ENCODE results near the gene CKMT2. TPM values are rescaled to one million over a fixed set of nuclear protein-coding genes. Genes with fewer than 3 reads are reported as not detected.

CKMT2 gene
- total and polyA plus RNA-seq, 2 experiments from 2014 or later = 2.9 to 8.2 TPM

DNA sequence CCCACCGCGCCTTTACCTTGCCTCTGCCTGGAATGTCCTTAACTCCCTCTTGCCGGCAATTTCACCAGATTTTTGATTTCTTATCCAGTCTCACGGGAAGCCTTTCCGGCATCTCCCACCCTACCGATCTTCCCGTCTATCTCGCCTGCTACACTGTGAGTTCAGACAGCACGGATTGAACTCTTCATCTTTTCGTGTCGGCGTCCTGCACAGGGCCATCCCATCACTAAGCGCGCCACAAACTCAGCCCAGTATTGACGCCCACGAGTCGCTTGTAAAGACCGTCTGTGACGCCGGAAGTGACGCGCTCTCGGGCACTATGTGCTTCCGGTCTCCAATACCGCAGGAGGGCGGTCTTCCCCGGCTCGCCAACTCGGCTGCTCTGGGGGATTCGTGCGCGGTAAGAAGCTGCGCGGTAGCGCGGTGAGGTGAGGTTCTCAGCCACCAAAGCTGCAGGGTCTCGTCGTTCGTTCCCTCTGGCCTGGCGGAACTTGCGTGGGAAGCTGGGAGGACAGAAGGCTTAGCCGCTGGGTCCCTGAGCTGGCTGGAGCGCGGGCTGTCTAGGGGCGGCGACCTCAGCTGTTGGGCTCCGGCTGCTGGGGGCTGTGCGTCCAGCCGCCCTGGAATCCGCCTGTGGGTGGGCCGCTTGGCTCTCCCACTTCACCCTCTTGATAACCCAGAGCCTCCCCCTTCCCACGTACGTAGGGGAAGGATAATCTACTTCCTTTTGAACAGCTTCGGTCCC is 68.3 kb downstream of the CKMT2 start, which contains the start of gene ZCCHC9:
Gene ZCCHC9 (plus strand): TSS at position 317 of the 745 bp plus-strand sequence. CDS start 3,171 bp downstream, outside the sequence.
- Histone ChIP-seq H3K27ac (ENCODE audit: low read depth) (peak within 1 kb of the TSS; percentile 84), H3K4me3 (peak within 1 kb of the TSS; percentile 65), H3K4me2 (peak within 1 kb of the TSS; percentile 89), H3K27me3 (ENCODE audit: insufficient read depth) (no peaks in the 10 kb centered on the region), H4K20me1 (replicated peaks; ENCODE audit: insufficient read depth) (no peaks in the 10 kb centered on the region), H3K36me3 (ENCODE audit: insufficient read depth) (no peaks in the 10 kb centered on the region), H3K9me2 (ENCODE audit: insufficient read depth) (no peaks in the 10 kb centered on the region), H2AFZ (peak within 1 kb of the TSS; percentile 88; the same call in 1 of the 2 replicates), H3K4me1 (ENCODE audit: insufficient read depth) (peaks cover 9% of the 10 kb centered on the region; the same call in 1 of the 2 replicates), H3K79me2 (replicated peaks; ENCODE audit: insufficient read depth) (peaks cover 59% of the 10 kb centered on the region), H3F3A (replicated peaks; ENCODE audit: low read depth) (no peaks in the 10 kb centered on the region)
- Mint-ChIP-seq H3K9me3 (no peaks in the 10 kb centered on the region), H3K27ac (peak within 1 kb of the TSS; percentile 98), H3K27me3 (ENCODE audit: insufficient read depth, low read depth, poor library complexity) (no peaks in the 10 kb centered on the region), H3K4me3 (peak within 1 kb of the TSS; percentile 93), H3K36me3 (ENCODE audit: low read depth) (no peaks in the 10 kb centered on the region; the same call in 1 of the 3 replicates), H3K4me1 (peaks cover 11% of the 10 kb centered on the region)
- DNase-seq (ENCODE audit: low spot score) (peak; percentile 99), ATAC-seq (peak; percentile 95)
- TF ChIP-seq, protein P1, sequence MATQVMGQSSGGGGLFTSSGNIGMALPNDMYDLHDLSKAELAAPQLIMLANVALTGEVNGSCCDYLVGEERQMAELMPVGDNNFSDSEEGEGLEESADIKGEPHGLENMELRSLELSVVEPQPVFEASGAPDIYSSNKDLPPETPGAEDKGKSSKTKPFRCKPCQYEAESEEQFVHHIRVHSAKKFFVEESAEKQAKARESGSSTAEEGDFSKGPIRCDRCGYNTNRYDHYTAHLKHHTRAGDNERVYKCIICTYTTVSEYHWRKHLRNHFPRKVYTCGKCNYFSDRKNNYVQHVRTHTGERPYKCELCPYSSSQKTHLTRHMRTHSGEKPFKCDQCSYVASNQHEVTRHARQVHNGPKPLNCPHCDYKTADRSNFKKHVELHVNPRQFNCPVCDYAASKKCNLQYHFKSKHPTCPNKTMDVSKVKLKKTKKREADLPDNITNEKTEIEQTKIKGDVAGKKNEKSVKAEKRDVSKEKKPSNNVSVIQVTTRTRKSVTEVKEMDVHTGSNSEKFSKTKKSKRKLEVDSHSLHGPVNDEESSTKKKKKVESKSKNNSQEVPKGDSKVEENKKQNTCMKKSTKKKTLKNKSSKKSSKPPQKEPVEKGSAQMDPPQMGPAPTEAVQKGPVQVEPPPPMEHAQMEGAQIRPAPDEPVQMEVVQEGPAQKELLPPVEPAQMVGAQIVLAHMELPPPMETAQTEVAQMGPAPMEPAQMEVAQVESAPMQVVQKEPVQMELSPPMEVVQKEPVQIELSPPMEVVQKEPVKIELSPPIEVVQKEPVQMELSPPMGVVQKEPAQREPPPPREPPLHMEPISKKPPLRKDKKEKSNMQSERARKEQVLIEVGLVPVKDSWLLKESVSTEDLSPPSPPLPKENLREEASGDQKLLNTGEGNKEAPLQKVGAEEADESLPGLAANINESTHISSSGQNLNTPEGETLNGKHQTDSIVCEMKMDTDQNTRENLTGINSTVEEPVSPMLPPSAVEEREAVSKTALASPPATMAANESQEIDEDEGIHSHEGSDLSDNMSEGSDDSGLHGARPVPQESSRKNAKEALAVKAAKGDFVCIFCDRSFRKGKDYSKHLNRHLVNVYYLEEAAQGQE (IDR thresholded peaks at IDR 0.05; ENCODE audit: unreplicated experiment) = no peak
- no peak for TF ChIP-seq NANOG (IDR thresholded peaks at IDR 0.05; ENCODE audit: borderline replicate concordance)
- no peak for TF ChIP-seq EZH2phosphoT487 (IDR thresholded peaks at IDR 0.05; ENCODE audit: unreplicated experiment)
- TF ChIP-seq ZNF114 (CRISPR knock-in tag; IDR thresholded peaks at IDR 0.05) = no peak
- no peak for TF ChIP-seq ZNF462 (CRISPR knock-in tag; IDR thresholded peaks at IDR 0.05)
- TF ChIP-seq, protein P2, sequence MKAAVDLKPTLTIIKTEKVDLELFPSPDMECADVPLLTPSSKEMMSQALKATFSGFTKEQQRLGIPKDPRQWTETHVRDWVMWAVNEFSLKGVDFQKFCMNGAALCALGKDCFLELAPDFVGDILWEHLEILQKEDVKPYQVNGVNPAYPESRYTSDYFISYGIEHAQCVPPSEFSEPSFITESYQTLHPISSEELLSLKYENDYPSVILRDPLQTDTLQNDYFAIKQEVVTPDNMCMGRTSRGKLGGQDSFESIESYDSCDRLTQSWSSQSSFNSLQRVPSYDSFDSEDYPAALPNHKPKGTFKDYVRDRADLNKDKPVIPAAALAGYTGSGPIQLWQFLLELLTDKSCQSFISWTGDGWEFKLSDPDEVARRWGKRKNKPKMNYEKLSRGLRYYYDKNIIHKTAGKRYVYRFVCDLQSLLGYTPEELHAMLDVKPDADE (IDR thresholded peaks at IDR 0.05) = peak; percentile 86
- TF ChIP-seq, protein P3, sequence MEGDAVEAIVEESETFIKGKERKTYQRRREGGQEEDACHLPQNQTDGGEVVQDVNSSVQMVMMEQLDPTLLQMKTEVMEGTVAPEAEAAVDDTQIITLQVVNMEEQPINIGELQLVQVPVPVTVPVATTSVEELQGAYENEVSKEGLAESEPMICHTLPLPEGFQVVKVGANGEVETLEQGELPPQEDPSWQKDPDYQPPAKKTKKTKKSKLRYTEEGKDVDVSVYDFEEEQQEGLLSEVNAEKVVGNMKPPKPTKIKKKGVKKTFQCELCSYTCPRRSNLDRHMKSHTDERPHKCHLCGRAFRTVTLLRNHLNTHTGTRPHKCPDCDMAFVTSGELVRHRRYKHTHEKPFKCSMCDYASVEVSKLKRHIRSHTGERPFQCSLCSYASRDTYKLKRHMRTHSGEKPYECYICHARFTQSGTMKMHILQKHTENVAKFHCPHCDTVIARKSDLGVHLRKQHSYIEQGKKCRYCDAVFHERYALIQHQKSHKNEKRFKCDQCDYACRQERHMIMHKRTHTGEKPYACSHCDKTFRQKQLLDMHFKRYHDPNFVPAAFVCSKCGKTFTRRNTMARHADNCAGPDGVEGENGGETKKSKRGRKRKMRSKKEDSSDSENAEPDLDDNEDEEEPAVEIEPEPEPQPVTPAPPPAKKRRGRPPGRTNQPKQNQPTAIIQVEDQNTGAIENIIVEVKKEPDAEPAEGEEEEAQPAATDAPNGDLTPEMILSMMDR (conservative IDR thresholded peaks at IDR 0.05; ENCODE audit: low read depth in 2 of 2) = peak in 1 of 2 experiments; percentile 34; a peak in 2 of 4 replicates
- no peak for TF ChIP-seq JUNB (IDR thresholded peaks at IDR 0.05; ENCODE audit: unreplicated experiment)
- no peak for TF ChIP-seq STAT1 (IDR thresholded peaks at IDR 0.05; ENCODE audit: unreplicated experiment)
- peak; percentile 98 for TF ChIP-seq POLR2AphosphoS5 (IDR thresholded peaks at IDR 0.05; ENCODE audit: low read depth)
- TF ChIP-seq ZNF331 (CRISPR knock-in tag; IDR thresholded peaks at IDR 0.05; ENCODE audit: low read depth) = no peak
- TF ChIP-seq CREB1 (CRISPR knock-in tag; IDR thresholded peaks at IDR 0.05; ENCODE audit: low read depth) = peak; percentile 98
- no peak for TF ChIP-seq EZH2 (IDR thresholded peaks at IDR 0.05; ENCODE audit: low read depth, unreplicated experiment)

All from GM23338 (cell line).